Upper lobe of left lung (tissue), 4 donors: ENCODE results near the gene UGT1A10.

Experiments used
- POLR2A ChIP-seq, 4 donors: fragments of 450-650 bp; IDR thresholded peaks; one replicate each; pipeline ENCODE4 v1.5.1; 2016 to 2017; ENCODE audit warnings: antibody characterized with exemption in 4 of 4, mild to moderate bottlenecking in 2 of 4
- TF ChIP-seq, protein P1 (sequence below), 6 experiments: fragments of 450-650 bp in 4 of 6; fragments of 200-600 bp in 2 of 6; sonication (generic) in 2 of 6; IDR thresholded peaks; one replicate each; pipeline ENCODE4 v1.5.1; 2016 to 2019; ENCODE audit warnings: antibody characterized with exemption in 6 of 6

DNA sequence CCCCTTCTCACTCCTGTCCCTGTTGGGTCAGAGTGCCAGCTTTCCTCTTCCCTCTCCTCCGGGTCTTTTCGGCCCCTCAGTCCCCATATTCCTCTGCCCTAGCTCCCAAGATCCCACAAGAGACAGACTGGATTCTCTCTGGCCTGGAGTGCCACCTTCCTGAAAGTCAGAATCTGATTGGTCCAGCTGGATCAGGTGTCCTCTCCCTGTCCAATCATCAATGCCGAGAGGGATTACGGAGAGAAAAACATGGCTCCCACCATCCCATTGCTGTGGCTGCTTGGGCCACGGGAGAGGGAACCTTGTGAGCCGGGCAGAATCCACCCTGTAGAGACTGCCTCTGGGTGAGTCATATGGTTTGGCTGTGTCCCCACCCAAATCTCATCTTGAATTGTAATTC, 139.2 kb downstream of the UGT1A10 start:
- TF ChIP-seq, protein P1, sequence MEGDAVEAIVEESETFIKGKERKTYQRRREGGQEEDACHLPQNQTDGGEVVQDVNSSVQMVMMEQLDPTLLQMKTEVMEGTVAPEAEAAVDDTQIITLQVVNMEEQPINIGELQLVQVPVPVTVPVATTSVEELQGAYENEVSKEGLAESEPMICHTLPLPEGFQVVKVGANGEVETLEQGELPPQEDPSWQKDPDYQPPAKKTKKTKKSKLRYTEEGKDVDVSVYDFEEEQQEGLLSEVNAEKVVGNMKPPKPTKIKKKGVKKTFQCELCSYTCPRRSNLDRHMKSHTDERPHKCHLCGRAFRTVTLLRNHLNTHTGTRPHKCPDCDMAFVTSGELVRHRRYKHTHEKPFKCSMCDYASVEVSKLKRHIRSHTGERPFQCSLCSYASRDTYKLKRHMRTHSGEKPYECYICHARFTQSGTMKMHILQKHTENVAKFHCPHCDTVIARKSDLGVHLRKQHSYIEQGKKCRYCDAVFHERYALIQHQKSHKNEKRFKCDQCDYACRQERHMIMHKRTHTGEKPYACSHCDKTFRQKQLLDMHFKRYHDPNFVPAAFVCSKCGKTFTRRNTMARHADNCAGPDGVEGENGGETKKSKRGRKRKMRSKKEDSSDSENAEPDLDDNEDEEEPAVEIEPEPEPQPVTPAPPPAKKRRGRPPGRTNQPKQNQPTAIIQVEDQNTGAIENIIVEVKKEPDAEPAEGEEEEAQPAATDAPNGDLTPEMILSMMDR (IDR thresholded peaks at IDR 0.05), result no peak
- TF ChIP-seq POLR2A (IDR thresholded peaks at IDR 0.05), result no peak
